Small intestine (tissue), 7 donors: ENCODE measurements around the gene CADM2. TPM values are rescaled to one million over a fixed set of nuclear protein-coding genes. Genes with fewer than 3 reads are reported as not detected.

ENCODE experiments used
- DNase-seq, 2 donors: peaks; one replicate each; pipeline versions ENCODE4 v3.0.0 to v3.0.0-alpha.2; 2013
- FAIRE-seq: peaks from 2 replicates; lab custom pipeline; 2012; peaks lifted over from hg19 to GRCh38; lab: Jason Lieb, UNC
- H3K27ac ChIP-seq, 3 donors: one replicate each; pipeline ENCODE4 v1.5.1; 2013; ENCODE audit warnings: low read length in 2 of 3, mild to moderate bottlenecking in 2 of 3, control low read depth in 1 of 3, inconsistent platforms in 1 of 3, low read depth in 1 of 3, moderate library complexity in 1 of 3
- H3K27me3 ChIP-seq, 3 donors: one replicate each; pipeline ENCODE4 v1.6.1; 2013; ENCODE audit warnings: low read length in 3 of 3, inconsistent platforms in 1 of 3; ENCODE audit not compliant: control insufficient read depth in 3 of 3, insufficient read depth in 3 of 3
- H3K36me3 ChIP-seq, 3 donors: one replicate each; pipeline ENCODE4 v1.6.1; 2013; ENCODE audit warnings: low read length in 3 of 3, inconsistent platforms in 1 of 3, low read depth in 1 of 3, mild to moderate bottlenecking in 1 of 3, moderate library complexity in 1 of 3; ENCODE audit not compliant: control insufficient read depth in 3 of 3, insufficient read depth in 2 of 3
- H3K4me1 ChIP-seq, 3 donors: one replicate each; pipeline ENCODE4 v1.6.1; 2013; ENCODE audit warnings: low read length in 2 of 3, inconsistent platforms in 1 of 3, low read depth in 1 of 3, mild to moderate bottlenecking in 1 of 3, moderate library complexity in 1 of 3; ENCODE audit not compliant: control insufficient read depth in 3 of 3, insufficient read depth in 2 of 3
- H3K4me3 ChIP-seq, 3 donors: one replicate each; pipeline ENCODE4 v1.5.1; 2013; ENCODE audit warnings: low read length in 3 of 3, control low read depth in 1 of 3, inconsistent platforms in 1 of 3, low read depth in 1 of 3, mild to moderate bottlenecking in 1 of 3, moderate library complexity in 1 of 3
- H3K9me3 ChIP-seq, 2 donors: one replicate each; pipeline ENCODE4 v1.6.1; 2013; ENCODE audit warnings: low read depth in 1 of 2, low read length in 1 of 2; ENCODE audit not compliant: control insufficient read depth in 2 of 2, insufficient read depth in 1 of 2
- WGBS, 3 donors: extraction: QIAGEN DNeasy Blood & Tissue Kit; methylation state at CpG; one replicate each; pipeline ENCODE4 v1.1.7; 2013; 5-methylcytosine and 5-hydroxymethylcytosine counted together
- polyA plus RNA-seq, 4 donors: library from polyadenylated mRNA; stranded (reverse) in 3 of 4; unstranded in 1 of 4; fragments of 200-250 nt in 3 of 4; fragments of 120-200 nt in 1 of 4; gene quantifications; one replicate each; pipeline versions ENCODE4 v1.2.1 to v1.2.3, GENCODE V29; 2013
- donor health status: healthy with polysubstance abuse.
- donor health status: control.
- donor health status: control.
- donor health status: Bipolar disorder and iron deficiency.
- donor health status: healthy.

CADM2 gene
- polyA plus RNA-seq, 4 donors, result 0.95 to 2.4 TPM; not detected in 2

- 72 to 83% (median 74%) methylated on average over 6 of the region's 6 CpGs for WGBS, 3 donors
- DNase-seq, result no peak
- Histone ChIP-seq H3K4me3 (no peak overlapping the region), H3K9me3 (no peaks in the 10 kb centered on the region), H3K27ac (no peak overlapping the region), H3K36me3 (no peaks in the 10 kb centered on the region), H3K4me1 (no peaks in the 10 kb centered on the region), H3K27me3 (no peaks in the 10 kb centered on the region)
- no peak for FAIRE-seq
Measured at GRCh38 chr3:85387913-85388505, 429.2 kb downstream of the CADM2 start.

- no peaks in the 10 kb centered on the region for H3K4me1 ChIP-seq
- H3K9me3 ChIP-seq, result no peaks in the 10 kb centered on the region
- WGBS, 3 donors, result 24 to 29% (median 26%) methylated on average over 1 of the region's 1 CpG
- H3K27ac ChIP-seq, result no peak overlapping the region
- no peaks in the 10 kb centered on the region for H3K36me3 ChIP-seq
- H3K4me3 ChIP-seq, result no peak overlapping the region
- no peaks in the 10 kb centered on the region for H3K27me3 ChIP-seq
- no peak for DNase-seq
- no peak for FAIRE-seq
Measured at GRCh38 chr3:85394424-85394823, 435.6 kb downstream of the CADM2 start.

- WGBS, 3 donors, result 85 to 97% (median 90%) methylated on average over 2 of the region's 2 CpGs
- no peak overlapping the region for H3K4me3 ChIP-seq
- H3K27me3 ChIP-seq, result no peaks in the 10 kb centered on the region
- no peaks in the 10 kb centered on the region for H3K4me1 ChIP-seq
- FAIRE-seq, result no peak
- no peak overlapping the region for H3K27ac ChIP-seq
- H3K9me3 ChIP-seq, result no peaks in the 10 kb centered on the region
- DNase-seq, result no peak
- no peaks in the 10 kb centered on the region for H3K36me3 ChIP-seq
Measured at GRCh38 chr3:85397434-85397833, 438.6 kb downstream of the CADM2 start.

GRCh38 chr3:85426121-85426520 lies 467.3 kb downstream of the CADM2 start:
- 66 to 70% (median 69%) methylated on average over 4 of the region's 4 CpGs for WGBS, 3 donors
- H3K27me3 ChIP-seq, result no peaks in the 10 kb centered on the region
- H3K27ac ChIP-seq, result no peak overlapping the region
- no peaks in the 10 kb centered on the region for H3K4me1 ChIP-seq
- no peak for DNase-seq
- H3K9me3 ChIP-seq, result peaks cover 0 to 3% of the 10 kb centered on the region in 2 donors
- no peaks in the 10 kb centered on the region for H3K36me3 ChIP-seq
- no peak overlapping the region for H3K4me3 ChIP-seq
- no peak for FAIRE-seq

GRCh38 chr3:85427467-85427866 lies 468.7 kb downstream of the CADM2 start:
- DNase-seq (no peak), FAIRE-seq (no peak)
- Histone ChIP-seq H3K4me1 (no peaks in the 10 kb centered on the region), H3K27me3 (no peaks in the 10 kb centered on the region), H3K9me3 (peaks cover 0 to 3% of the 10 kb centered on the region in 2 donors), H3K36me3 (no peaks in the 10 kb centered on the region), H3K27ac (no peak overlapping the region), H3K4me3 (no peak overlapping the region)
- 33 to 56% (median 45%) methylated on average over 1 of the region's 1 CpG for WGBS, 3 donors

- no peak for DNase-seq
- no peak overlapping the region for H3K27ac ChIP-seq
- H3K27me3 ChIP-seq, result no peaks in the 10 kb centered on the region
- H3K4me3 ChIP-seq, result no peak overlapping the region
- no peaks in the 10 kb centered on the region for H3K9me3 ChIP-seq
- no peak for FAIRE-seq
- H3K4me1 ChIP-seq, result no peaks in the 10 kb centered on the region
- WGBS, 3 donors, result 59 to 66% (median 59%) methylated on average over 5 of the region's 5 CpGs
- no peaks in the 10 kb centered on the region for H3K36me3 ChIP-seq
Measured at GRCh38 chr3:85432081-85432480, 473.3 kb downstream of the CADM2 start.

GRCh38 chr3:85433319-85433718 lies 474.5 kb downstream of the CADM2 start:
- no peaks in the 10 kb centered on the region for H3K4me1 ChIP-seq
- H3K36me3 ChIP-seq, result no peaks in the 10 kb centered on the region
- 64 to 84% (median 69%) methylated on average over 2 of the region's 2 CpGs for WGBS, 3 donors
- FAIRE-seq (no peak), DNase-seq (no peak)
- no peaks in the 10 kb centered on the region for H3K9me3 ChIP-seq
- H3K27me3 ChIP-seq, result no peaks in the 10 kb centered on the region
- no peak overlapping the region for H3K4me3 ChIP-seq
- H3K27ac ChIP-seq, result no peak overlapping the region

GRCh38 chr3:85455561-85456200 lies 496.9 kb downstream of the CADM2 start:
- 67 to 72% (median 71%) methylated on average over 4 of the region's 4 CpGs for WGBS, 3 donors
- no peaks in the 10 kb centered on the region for H3K4me1 ChIP-seq
- H3K9me3 ChIP-seq, result no peaks in the 10 kb centered on the region
- DNase-seq (no peak), FAIRE-seq (no peak)
- no peaks in the 10 kb centered on the region for H3K36me3 ChIP-seq
- H3K4me3 ChIP-seq, result no peak overlapping the region
- no peaks in the 10 kb centered on the region for H3K27me3 ChIP-seq
- no peak overlapping the region for H3K27ac ChIP-seq
